ENCODE measurements around the gene KRT84.

KRT84 gene

GRCh38 chr12:52401526-52401925 is 16.1 kb upstream of the KRT84 start:
- H3K4me3 ChIP-seq (ENCODE audit: low read depth, low read length) = no peak overlapping the region

GRCh38 chr12:52400906-52401305 is 15.5 kb upstream of the KRT84 start:
- H3K4me3 ChIP-seq (ENCODE audit: low read depth, low read length) = no peak overlapping the region
- no peak for TF ChIP-seq CTCF (IDR thresholded peaks at IDR 0.05; ENCODE audit: low read depth, low read length)

More at GRCh38 chr12:52401526-52401925, 16.1 kb upstream of the KRT84 start:
- no peak for TF ChIP-seq CTCF (IDR thresholded peaks at IDR 0.05; ENCODE audit: low read depth, low read length)

DNA sequence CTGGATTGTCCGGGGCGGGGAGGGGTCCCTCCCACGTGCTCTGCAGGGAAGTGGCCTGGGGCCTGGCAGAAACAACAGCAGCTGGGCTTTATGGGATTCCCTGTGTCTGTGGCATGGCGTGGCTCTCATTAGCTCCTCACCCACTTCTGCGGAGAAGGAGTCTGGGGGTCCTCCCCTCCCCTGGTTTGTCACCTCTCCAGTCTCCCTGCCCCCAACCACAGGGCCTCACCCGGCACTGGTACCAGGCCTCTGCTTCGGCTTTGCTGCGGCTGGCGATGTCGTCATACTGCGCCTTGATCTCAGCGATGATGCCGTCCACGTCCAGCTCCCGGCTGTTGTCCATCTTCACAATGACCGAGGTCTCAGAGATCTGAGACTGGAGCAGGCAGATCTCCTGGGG is 14.3 kb upstream of the KRT84 start:
- no peak overlapping the region for H3K4me3 ChIP-seq (ENCODE audit: low read depth, low read length)
- TF ChIP-seq CTCF (IDR thresholded peaks at IDR 0.05; ENCODE audit: low read depth, low read length) = no peak

- TF ChIP-seq CTCF (IDR thresholded peaks at IDR 0.05; ENCODE audit: low read depth, low read length) = no peak
- no peak overlapping the region for H3K4me3 ChIP-seq (ENCODE audit: low read depth, low read length)
These were observed 12.7 kb upstream of the KRT84 start for GRCh38 chr12:52398176-52398575.

GRCh38 chr12:52396656-52397055 is 11.2 kb upstream of the KRT84 start:
- no peak for TF ChIP-seq CTCF (IDR thresholded peaks at IDR 0.05; ENCODE audit: low read depth, low read length)
- H3K4me3 ChIP-seq (ENCODE audit: low read depth, low read length) = no peak overlapping the region

- 0 out of 2 replicates have a peak, but pooled peaks have one; percentile 6 for TF ChIP-seq CTCF (IDR thresholded peaks at IDR 0.05; ENCODE audit: low read depth, low read length)
These were observed 10.4 kb upstream of the KRT84 start for GRCh38 chr12:52395761-52396434.

GRCh38 chr12:52394836-52395405 is 9.5 kb upstream of the KRT84 start:
- TF ChIP-seq CTCF (IDR thresholded peaks at IDR 0.05; ENCODE audit: low read depth, low read length) = no peak
- H3K4me3 ChIP-seq (ENCODE audit: low read depth, low read length) = no peak overlapping the region

More at GRCh38 chr12:52395761-52396434, 10.4 kb upstream of the KRT84 start:
- H3K4me3 ChIP-seq (ENCODE audit: low read depth, low read length) = no peak overlapping the region
